ENCODE data around the gene PKD1. TPM values are rescaled to one million over a fixed set of nuclear protein-coding genes. Genes with fewer than 3 reads are reported as not detected.
"Not testable (repeated sequence)": the region's sequence is repeated elsewhere in the genome, so short reads cannot be mapped to it uniquely, and the experiment has no call there.

The PKD1 gene
- polyA plus RNA-seq, 4 donors = 51.6 to 119 (median 94.0) TPM

DNA sequence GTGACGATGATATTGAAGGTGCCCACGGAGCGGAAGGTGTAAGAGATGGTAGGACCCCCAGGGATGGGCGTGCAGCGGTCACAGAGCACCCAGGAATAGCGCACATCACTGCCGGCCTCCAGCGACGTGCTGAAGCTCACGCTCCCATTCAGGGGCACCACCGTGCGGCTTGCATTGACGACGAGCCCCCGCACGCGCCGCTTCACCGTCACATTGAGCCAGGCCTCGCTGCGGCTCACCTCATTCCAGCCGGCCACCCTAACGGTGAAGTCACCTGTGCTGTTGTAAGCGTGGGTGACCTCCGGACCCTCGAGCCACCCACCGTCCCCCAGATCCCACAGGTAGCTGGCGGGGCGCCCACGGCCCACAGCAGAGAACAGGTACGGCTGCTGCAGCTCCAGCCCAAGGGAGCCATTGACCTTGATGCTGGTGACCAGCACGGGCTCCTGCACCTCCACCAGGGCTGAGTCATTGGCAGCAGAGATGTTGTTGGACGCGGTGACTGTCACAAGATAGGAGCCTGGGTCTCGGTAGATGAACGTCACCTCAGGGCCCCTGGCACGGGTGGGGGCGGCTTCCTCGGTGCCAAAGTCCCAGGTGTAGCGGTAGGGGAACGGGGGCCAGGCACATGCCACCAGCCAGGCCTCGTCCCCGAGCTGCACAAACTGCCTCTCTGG is 25.2 kb downstream of the PKD1 start:
- DNase-seq (ENCODE audit: low read depth in 4 of 4, low spot score in 3 of 4) = not testable (repeated sequence)

DNA sequence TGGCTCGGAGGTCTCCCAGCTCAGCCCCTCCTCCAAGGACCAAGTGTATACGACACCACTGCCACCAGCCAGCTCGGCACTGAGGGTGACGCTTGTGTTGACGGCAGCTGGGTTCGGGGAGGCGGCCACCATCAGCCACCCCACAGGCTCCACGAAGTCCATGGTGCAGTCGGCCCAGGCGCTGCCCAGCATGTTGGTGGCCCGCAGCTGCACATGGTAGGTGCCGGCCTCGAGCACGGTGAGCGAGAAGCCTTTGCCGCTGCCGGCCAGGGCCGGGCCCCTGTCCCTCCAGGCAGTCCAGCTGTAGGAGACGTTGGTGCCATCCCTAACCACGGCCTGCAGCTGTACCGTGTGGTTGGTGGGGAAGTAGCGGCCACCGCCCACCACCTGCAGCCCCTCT is 25.8 kb downstream of the PKD1 start:
- not testable (repeated sequence) for DNase-seq (ENCODE audit: low read depth in 4 of 4, low spot score in 3 of 4)

DNA sequence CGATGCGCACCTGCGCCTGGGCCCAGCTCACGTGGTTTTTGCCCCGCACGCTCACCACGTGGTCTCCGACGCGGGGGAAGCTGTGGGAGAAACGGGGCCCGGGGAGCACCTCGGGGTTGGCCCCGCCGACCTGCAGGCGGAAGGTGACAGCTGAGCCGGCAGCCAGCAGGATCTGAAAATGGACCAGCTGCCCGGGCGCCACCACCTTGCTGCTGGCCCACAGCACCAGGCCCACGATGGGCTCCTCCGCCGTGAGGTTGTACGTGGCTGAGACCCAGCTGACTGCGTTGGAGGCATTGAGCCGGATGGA is 26.5 kb downstream of the PKD1 start:
- not testable (repeated sequence) for DNase-seq (ENCODE audit: low read depth in 4 of 4, low spot score in 3 of 4)

- not testable (repeated sequence) for DNase-seq (ENCODE audit: low read depth in 4 of 4, low spot score in 3 of 4)
Observed at GRCh38 chr16:2108446-2109270, 27.0 kb downstream of the PKD1 start.

GRCh38 chr16:2107791-2108125 is 27.9 kb downstream of the PKD1 start:
- DNase-seq (ENCODE audit: low read depth in 4 of 4, low spot score in 3 of 4) = not testable (repeated sequence)

- DNase-seq (ENCODE audit: low read depth in 4 of 4, low spot score in 3 of 4) = not testable (repeated sequence)
Observed at GRCh38 chr16:2107121-2107790, 28.4 kb downstream of the PKD1 start.

DNA sequence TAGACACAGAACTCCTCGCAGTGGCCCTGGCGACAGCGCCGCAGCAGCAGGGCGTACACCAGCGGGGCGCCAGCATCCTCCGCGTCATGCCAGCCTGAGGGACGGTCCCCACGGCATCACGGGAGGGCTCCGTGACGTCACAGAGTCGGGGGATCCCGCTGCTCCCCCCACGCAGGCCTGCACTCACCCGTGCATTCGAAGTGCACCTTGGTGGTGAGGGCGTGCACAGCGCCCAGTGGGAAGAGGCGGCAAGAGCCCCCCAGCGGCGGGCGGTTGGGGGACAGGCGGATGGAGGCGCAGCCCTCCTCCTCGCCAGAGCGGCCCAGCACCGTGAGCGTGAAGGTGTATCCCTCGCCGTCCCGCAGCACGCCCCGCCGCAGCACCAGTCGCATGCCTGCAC is 29.5 kb downstream of the PKD1 start:
- not testable (repeated sequence) for DNase-seq (ENCODE audit: low read depth in 4 of 4, low spot score in 3 of 4)

- DNase-seq (ENCODE audit: low read depth in 4 of 4, low spot score in 3 of 4) = not testable (repeated sequence)
Observed at GRCh38 chr16:2105769-2106168, 29.9 kb downstream of the PKD1 start.

DNA sequence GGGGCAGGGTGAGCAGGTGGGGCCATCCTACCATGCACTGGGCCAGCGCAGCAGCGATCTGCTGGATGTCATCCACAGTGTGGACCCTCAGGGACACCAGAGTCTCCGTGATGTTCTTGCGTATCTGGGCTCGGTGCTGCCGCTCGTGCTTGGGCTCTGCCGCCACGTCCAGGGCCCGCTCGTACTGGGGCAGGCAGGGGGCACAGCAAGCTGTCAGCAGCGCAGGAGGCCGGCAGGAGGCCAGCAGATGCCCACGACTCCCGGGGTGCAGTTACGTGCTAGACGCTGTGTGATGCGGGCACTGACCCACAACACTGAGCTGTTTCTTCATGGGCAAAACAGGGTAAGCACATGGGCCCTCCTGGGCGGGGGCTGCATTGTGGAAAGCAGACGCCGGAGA is 30.4 kb downstream of the PKD1 start:
- not testable (repeated sequence) for DNase-seq (ENCODE audit: low read depth in 4 of 4, low spot score in 3 of 4)

GRCh38 chr16:2104464-2104863 is 31.2 kb downstream of the PKD1 start:
- DNase-seq (ENCODE audit: low read depth in 4 of 4, low spot score in 3 of 4) = not testable (repeated sequence)

GRCh38 chr16:2102471-2102870 is 33.2 kb downstream of the PKD1 start:
- DNase-seq (ENCODE audit: low read depth in 4 of 4, low spot score in 3 of 4) = no peak

DNA sequence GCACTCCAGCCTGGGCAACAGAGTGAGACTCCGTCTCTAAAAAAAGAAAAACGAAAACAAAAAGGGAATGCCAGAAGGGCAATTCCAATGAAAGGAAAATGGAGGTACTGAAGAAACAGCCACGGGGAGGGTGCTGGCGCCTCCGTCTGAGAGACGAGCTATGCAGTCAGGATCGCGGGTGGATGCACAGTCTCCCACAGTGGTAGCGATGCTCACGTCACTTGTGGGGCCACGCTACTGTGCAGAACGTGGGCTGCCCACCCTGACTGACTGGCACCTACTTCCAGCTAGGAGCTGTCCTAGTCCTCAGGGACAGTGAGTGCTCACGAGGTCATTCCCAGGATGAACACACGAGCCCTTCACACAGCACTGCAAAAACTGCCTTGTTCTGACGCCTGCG is 34.1 kb downstream of the PKD1 start:
- DNase-seq (ENCODE audit: low read depth in 4 of 4, low spot score in 3 of 4) = not testable (repeated sequence)

GRCh38 chr16:2097689-2098088 is 38.0 kb downstream of the PKD1 start:
- DNase-seq (ENCODE audit: low read depth in 4 of 4, low spot score in 3 of 4) = not testable (repeated sequence)

DNA sequence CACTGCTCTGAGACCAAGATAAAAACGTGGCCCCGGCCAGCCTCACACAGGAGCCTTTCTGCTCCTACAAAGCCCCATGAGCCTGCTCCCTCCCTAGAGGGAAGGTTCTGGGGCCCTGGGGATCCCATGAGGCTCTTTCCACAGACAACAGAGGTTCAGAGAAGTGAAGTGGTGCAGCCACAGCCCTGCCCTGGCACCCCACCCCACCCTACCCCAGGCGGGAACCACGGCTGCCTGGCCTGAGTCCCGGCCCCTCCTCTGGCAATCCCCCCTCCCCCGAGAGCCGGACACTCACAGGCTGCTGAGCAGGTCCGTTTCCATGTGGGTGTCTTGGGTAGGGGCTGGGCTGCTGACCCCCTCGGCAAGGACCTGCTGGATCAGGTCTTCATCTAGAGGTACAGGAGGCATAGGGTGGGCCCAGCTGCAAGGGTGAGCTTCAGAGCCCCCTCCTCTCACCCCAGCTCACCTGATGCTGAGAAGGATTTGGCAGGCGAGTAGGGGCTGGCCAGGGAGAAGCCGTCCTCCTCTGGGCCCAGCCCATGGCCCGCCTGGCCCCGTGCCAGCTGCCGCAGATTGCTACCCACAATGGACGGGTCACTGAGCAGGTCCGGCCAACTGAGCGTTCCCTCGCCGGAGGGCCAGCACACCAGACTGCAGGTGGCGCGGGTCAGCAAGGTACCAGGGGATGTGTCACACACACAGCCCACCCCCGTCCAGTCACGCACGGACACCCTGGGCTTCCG is 38.7 kb downstream of the PKD1 start:
- no peak for DNase-seq (ENCODE audit: low read depth in 4 of 4, low spot score in 3 of 4)

DNA sequence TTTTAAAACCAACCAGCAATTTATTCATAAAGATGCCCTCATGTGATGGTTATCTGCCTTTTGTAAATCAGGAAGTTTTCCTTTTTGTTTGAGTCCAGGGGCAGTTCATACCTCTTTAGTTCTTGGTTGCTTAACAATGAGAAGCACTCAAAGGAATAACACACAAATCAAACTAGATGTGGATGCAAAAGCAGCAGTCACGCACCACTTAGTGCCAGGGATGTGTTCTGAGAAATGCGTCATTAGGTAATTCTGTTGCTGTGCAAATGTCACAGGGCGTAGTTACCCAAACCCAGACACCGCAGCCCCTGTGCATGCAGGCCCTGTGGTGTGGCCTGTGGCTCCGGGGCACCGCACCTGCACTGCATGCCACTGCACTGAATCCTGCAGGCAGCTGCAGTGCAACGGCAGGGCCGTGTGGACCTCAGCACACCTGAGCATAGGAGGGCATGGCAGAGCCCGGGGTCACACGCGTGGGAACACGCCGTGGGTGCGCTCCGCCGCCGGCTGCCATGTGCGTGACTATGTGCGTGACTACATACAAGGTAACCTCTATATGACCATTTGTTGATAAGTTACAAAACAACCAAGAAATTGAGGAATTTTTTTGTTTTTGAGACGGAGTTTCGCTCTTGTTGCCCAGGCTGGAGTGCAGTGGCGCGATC is 39.6 kb downstream of the PKD1 start:
- no peak for DNase-seq (ENCODE audit: low read depth in 4 of 4, low spot score in 3 of 4)

- DNase-seq (ENCODE audit: low read depth in 4 of 4, low spot score in 3 of 4) = no peak
Observed at GRCh38 chr16:2095315-2095853, 40.3 kb downstream of the PKD1 start.

- DNase-seq (ENCODE audit: low read depth in 4 of 4, low spot score in 3 of 4) = no peak
Observed at GRCh38 chr16:2093793-2094192, 41.9 kb downstream of the PKD1 start.

DNA sequence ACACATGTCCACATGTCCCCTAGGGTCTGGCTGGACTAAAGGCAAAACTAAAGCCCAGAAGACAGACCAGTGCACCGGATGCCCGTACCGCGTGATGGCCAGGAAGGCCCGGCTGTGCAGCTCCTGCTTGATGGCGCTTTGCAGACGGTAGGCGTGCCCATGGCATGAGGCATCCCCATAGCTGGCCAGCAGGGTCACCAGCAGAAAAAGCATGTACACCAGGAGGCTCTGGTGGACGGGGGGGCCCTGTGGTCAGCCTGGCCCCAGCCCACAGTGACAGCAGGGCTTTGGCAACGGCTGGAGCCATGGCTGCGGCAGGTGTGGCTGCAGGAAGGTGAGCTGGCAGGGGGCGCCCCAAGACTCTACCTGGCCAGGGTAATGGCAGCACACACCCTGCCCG is 42.8 kb downstream of the PKD1 start:
- no peak for DNase-seq (ENCODE audit: low read depth in 4 of 4, low spot score in 3 of 4)

DNA sequence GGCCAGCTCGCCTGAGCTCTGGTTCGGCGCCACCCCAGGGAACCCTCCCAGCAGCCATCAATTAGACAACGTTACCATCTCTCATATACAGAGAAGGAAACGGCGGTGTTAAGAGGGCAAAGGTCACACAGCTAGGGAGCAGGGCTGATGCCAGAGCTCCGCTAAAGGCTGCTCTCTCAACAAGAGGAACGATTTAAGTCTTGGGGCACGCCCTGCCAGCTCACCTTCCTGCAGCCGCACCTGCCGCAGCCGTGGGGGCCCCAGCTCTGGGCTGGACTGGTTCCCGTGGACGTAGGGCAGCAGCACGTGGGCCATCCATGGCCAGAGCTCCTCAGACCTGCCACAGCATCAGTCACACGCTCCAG is 43.5 kb downstream of the PKD1 start:
- no peak for DNase-seq (ENCODE audit: low read depth in 4 of 4, low spot score in 3 of 4)

DNA sequence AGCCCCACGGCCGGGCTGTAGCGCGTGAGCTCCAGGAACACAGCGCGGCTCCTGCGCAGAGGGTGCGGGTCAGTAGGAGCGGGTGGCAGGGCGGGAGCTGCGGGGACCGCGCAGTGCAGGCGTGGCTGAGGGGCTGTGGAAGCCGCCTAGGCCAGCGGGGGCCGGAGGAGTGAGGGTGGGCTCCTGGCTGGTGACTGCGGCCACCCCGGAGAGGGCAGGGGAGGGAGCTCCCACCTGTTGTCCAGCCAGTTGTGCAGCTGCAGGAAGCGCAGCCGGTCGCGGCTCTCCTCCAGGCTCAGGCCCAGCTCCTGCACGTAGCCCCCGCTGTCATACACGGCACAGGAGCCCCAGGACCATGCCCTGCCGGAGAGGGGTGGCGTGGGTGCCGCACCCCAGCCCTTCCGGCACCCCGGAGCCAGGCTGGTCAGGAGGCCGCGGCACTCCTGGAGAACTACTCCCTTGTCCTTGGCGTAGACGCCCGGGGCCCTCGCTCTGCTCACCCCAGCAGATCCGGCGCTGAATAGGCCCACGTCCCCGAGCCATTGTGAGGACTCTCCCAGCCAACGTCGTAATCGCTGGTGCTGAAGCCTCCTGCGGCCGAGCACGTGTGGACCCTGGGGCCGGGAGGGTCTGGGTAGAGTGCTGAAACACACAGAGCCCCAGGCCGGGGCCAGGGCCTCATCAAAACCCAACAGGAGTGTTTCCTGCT is 44.0 kb downstream of the PKD1 start:
- DNase-seq (ENCODE audit: low read depth in 4 of 4, low spot score in 3 of 4) = no peak

All from left renal pelvis (tissue), 4 donors.